ENCODE data around the gene KCP. TPM values are rescaled to one million over a fixed set of nuclear protein-coding genes. Genes with fewer than 3 reads are reported as not detected.

KCP gene
- total RNA-seq, result 1 to 10 TPM in 2 of 4 donors, under 1 TPM in 2; 0.46 to 3.3 (median 1.2) TPM

- TF ChIP-seq, protein P1, sequence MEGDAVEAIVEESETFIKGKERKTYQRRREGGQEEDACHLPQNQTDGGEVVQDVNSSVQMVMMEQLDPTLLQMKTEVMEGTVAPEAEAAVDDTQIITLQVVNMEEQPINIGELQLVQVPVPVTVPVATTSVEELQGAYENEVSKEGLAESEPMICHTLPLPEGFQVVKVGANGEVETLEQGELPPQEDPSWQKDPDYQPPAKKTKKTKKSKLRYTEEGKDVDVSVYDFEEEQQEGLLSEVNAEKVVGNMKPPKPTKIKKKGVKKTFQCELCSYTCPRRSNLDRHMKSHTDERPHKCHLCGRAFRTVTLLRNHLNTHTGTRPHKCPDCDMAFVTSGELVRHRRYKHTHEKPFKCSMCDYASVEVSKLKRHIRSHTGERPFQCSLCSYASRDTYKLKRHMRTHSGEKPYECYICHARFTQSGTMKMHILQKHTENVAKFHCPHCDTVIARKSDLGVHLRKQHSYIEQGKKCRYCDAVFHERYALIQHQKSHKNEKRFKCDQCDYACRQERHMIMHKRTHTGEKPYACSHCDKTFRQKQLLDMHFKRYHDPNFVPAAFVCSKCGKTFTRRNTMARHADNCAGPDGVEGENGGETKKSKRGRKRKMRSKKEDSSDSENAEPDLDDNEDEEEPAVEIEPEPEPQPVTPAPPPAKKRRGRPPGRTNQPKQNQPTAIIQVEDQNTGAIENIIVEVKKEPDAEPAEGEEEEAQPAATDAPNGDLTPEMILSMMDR (IDR thresholded peaks at IDR 0.05), result no peak
- no peak for DNase-seq (ENCODE audit: low spot score)
- ATAC-seq (ENCODE audit: low FRiP score), result no peak
These were observed at the start of gene KCP for GRCh38 chr7:128910569-128910945. Gene KCP, minus strand, starts transcription at chr7:128910709. Its CDS starts 33 bp downstream, at chr7:128910676.

DNA sequence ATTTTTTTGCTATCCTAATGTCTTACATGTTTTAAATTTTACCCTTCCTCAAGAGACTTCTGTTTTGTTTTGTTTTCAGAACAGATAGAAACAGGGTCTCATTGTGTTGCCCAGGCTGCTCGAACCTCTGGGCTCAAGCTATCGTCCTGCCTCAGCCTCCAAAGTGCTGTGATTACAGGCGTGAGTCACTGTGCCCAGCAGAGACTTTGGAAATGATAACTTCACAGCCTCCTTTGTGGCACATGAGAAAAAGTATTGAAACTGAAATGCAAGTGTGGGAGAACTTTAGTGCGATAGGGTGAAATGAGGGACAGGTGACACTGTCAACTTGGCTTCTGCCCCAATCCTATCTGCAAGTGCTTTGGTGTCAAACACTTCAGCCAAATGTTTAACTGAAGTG, 48.8 kb upstream of the KCP start:
- ATAC-seq (ENCODE audit: low FRiP score) (no peak), DNase-seq (ENCODE audit: low spot score) (no peak)
- TF ChIP-seq, protein P1 (IDR thresholded peaks at IDR 0.05), result no peak

DNA sequence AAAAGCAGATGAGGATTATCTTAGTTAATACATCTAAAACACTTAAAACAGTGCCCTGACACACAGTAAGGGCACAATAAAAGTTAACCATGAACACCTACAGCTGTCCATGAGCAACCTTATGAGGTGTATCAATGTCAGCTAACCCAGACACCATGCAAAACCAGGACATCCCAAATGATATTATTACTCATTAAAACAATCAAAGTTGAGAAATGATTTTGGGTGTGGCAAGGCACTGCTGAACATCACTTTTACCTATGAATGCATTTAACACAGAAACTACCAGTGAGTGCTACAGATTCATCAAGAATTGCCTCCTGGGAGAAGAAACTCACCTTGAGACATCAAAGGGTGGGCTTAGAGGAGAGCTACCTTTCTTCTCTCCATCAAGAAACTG, 45.5 kb upstream of the KCP start:
- DNase-seq (ENCODE audit: low spot score), result no peak
- TF ChIP-seq, protein P1 (IDR thresholded peaks at IDR 0.05), result no peak
- ATAC-seq (ENCODE audit: low FRiP score), result no peak

DNA sequence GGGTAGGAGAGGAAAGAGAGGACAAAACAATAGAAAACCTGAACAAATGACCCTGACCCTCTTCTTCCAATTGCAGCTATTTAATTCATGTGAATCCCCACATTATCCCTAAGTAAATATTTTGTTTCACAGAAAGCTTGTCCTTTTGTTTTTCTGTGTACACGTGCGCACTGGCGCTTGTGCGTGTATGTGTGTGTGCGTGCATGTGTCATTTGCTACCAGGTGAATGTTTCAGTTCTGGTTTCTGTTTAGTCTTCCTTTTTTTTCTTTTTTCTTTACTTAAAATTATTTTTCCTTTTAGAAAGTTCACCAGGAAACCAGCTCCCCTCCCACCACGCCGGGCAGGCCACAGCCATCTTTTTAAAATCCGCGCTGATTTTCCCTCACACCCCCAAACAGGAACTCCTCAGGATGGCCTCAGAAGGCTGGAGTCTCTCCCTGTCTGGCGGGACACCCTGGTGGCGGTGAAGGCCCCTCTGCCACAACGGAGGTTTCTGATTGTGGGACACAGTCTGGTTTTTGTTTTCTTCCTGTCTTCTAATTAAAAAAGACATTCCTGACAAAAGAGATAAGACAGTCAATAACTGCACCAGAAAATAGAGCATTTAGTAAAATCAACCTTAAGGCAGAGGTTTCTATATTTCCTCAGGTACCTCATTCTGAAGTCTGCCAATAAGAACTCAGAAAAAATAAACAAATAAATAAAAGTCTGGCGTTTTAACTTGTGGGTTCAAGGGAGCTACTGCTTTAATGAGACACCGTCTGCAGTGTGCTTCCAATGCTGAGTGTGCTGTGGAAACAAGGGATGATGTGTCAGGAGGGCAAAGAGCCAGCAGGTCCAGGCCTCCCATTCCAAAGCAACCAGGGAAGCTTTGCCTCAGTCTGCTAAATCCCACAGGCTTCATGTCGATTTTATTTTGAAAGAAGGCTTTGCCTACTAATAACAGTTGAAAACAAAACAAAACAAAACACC, 44.6 kb upstream of the KCP start:
- ATAC-seq (ENCODE audit: low FRiP score), result no peak
- TF ChIP-seq, protein P1 (IDR thresholded peaks at IDR 0.05), result no peak
- no peak for DNase-seq (ENCODE audit: low spot score)

DNA sequence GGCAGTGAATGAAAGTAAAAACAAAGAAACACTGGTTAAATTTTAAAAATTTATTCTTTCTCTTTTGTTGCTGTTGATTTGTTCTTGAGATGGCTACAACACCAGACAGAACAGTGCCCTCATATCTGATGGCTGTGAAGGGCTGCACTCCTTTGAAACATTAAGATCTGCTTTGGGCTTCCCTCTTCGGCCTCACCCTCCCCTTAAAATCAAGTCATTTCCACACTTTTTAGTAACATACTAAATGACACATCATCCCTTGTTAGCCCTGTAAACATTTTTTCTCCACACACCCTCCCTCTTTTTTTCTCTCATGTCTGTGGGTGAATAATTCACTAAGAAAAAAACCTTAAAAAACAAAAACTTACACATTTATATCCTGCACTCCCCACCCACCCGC, 43.6 kb upstream of the KCP start:
- TF ChIP-seq, protein P1 (IDR thresholded peaks at IDR 0.05), result no peak
- DNase-seq (ENCODE audit: low spot score) (no peak), ATAC-seq (ENCODE audit: low FRiP score) (no peak)

- TF ChIP-seq, protein P1 (IDR thresholded peaks at IDR 0.05), result no peak
- no peak for ATAC-seq (ENCODE audit: low FRiP score)
- DNase-seq (ENCODE audit: low spot score), result no peak
These were observed 40.8 kb upstream of the KCP start for GRCh38 chr7:128951296-128951695.

All from omental fat pad (tissue), 4 donors.